Measurements from ENCODE around the gene PCDH20.
"Not testable (repeated sequence)": the region's sequence is repeated elsewhere in the genome, so short reads cannot be mapped to it uniquely, and the experiment has no call there.

The PCDH20 gene, protein sequence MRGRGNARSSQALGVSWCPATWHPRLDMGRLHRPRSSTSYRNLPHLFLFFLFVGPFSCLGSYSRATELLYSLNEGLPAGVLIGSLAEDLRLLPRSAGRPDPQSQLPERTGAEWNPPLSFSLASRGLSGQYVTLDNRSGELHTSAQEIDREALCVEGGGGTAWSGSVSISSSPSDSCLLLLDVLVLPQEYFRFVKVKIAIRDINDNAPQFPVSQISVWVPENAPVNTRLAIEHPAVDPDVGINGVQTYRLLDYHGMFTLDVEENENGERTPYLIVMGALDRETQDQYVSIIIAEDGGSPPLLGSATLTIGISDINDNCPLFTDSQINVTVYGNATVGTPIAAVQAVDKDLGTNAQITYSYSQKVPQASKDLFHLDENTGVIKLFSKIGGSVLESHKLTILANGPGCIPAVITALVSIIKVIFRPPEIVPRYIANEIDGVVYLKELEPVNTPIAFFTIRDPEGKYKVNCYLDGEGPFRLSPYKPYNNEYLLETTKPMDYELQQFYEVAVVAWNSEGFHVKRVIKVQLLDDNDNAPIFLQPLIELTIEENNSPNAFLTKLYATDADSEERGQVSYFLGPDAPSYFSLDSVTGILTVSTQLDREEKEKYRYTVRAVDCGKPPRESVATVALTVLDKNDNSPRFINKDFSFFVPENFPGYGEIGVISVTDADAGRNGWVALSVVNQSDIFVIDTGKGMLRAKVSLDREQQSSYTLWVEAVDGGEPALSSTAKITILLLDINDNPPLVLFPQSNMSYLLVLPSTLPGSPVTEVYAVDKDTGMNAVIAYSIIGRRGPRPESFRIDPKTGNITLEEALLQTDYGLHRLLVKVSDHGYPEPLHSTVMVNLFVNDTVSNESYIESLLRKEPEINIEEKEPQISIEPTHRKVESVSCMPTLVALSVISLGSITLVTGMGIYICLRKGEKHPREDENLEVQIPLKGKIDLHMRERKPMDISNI

DNA sequence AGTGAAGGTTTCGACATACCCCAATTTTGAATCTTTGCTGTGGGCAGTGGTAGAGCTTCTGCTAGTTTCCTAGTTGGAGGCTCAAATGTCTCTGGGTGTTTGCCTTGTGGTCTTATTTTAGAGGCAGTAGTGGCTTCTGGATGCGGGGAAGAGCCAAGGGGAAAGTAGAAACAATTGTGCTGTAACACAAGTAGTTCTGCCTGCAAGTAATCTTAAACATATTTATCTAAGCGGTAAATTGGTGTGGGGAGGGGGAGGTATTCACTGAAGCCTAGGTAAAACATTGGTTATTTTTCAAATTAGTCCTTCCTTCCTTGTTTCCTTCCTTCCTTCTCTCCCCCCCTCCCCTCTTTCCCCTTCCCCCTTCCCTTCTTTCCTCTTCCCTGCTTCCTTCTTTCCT is at the start of gene PCDH20:
TSS of gene PCDH20 (minus strand) at position 101 of the 400 bp plus-strand sequence. CDS start 691 bp downstream, outside the sequence.
- DNase-seq: peak; percentile 21

DNA sequence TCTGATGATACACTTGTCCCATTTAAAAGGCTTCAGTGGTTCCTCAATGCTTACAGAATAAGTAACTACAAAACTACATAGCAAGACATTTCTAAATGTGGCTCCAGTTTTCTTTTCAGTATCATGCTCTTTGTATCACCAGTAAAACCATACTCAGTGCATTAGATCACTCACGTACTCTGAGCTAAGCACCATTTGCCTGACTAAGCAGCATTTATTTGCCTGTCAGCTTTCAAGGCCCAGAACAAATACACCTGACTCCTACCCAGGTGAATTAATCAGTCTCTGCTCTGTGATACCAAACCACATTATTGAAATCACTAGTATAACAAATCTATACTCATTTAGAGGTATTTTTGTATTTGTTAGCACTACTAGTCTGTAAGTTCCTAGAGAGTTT is 47.4 kb upstream of the PCDH20 start:
- DNase-seq: no peak

DNA sequence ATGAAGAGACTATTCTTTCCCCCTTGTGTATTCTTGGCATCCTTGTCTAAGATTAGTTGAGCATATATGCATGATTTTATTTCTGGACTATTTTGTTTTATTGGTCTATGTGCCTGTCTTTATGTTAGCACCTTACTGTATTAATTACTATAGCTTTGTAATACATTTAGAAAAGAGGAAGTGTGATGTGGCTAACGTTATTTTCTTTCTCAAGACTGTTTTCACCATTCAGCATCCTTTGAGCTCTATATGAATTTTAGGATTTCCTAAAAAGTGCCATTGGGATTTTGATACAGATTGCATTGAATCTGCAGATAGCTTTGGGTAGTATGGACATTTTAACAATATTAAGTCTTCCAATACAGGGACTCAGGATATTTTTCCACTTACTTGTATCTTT is 37.5 kb upstream of the PCDH20 start:
- no peak for DNase-seq

DNA sequence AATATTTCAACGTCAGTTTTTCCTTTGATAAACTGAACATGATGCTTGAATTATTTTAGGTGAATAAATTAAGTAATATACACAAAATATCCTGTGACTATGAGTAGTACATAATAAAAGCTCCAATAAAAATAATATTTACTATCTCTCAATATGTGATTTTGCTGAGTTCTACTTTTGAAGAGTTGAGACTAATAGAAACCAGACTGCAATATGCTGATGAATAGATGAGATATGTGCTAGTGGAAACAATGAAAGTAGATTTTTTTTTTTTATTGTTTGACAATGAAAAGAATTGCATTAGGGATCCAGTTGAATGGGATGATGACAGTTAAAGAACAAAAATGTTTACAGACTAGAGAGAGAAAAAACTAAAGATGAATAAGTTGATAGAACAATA is 16.4 kb upstream of the PCDH20 start:
- DNase-seq: no peak

DNA sequence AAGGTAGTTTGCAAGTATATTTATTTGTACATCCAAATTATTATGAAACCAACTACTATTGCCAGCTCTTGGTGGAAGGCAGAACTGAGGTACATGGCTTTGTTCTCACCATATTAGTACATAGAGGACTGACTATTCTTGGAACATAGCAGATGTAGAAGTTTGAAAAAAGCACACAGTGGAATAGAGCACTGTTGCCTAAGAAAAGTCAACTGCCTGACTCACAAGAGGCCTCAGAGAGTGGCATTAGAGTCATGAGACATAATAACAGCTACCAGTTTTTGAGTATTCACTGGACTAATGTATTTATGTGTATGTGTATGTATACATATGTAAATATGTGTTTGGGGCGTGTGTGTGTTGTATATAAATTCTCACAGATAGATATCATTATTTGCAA is 8.3 kb upstream of the PCDH20 start:
- no peak for DNase-seq

DNA sequence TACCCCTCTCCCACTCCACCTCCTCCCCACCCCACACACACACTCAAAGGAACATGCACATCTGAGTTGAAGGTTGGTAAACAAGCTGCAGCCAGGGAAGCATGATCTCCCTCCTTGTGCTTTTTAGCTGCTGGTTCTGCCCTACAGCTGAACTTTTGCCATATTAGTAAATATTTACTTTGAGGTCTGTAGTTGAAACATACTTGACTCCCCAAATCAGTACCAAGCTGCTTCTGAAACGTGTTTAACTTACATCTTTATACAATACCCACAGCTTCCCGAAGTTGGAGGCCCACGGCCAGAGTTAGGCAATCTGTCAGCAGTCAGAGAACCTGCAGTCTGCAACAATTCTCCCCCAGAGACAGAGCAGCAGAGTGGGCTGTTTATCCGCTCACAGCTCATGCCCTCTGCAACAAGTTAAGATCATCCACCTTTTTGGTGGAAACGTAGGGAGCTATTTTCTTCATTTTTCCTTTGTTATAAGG is 1.5 kb upstream of the PCDH20 start:
- no peak for DNase-seq

DNA sequence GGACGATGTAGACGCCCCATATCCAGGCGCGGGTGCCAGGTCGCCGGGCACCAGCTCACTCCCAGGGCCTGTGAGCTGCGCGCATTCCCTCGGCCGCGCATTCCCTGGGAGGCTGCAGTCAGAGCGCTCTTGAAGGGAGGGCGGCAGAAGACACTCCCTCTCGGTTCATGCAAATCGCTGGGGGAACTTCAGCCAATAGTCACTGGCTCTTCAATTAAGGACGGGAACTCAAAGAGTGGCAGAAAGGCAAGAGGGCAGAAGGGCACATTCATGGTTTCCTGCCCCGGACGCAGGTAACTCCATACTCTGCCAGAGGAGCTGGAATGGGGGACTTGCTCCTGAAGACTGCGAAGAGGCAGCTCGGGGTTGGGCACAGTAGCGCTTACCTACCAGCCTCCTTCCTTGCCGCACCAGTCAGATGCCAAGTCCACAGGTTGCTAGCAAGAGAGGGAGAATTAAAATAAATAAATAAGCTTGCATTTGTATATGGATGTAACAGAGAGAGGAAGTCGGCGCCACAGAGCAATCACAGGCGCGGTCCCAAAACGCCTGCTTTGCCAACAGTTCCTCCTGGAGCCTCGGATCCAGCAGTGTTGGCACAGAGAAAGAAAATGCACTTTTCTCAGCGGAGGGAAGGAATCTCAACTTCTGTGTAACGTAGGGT is 459 bp downstream of the PCDH20 start:
- DNase-seq: peak; percentile 69

DNA sequence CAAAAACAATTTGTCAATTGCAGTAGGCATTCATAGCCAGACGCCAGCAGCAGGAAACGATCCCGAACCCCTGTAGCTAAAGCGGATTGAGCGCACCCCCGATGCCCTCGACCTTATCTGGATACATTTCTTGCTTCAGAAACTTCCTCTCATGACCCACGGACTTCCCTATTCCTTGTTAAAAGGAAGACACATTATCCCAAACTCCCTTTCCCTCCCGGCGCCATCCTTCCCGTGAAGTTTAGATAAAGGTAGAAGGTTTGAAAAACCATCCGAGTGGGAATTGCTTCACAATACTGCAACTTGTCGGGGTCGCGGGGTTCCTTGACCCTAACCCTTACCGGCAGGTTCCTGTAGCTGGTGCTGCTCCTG is 977 bp downstream of the PCDH20 start:
- no peak for DNase-seq

DNA sequence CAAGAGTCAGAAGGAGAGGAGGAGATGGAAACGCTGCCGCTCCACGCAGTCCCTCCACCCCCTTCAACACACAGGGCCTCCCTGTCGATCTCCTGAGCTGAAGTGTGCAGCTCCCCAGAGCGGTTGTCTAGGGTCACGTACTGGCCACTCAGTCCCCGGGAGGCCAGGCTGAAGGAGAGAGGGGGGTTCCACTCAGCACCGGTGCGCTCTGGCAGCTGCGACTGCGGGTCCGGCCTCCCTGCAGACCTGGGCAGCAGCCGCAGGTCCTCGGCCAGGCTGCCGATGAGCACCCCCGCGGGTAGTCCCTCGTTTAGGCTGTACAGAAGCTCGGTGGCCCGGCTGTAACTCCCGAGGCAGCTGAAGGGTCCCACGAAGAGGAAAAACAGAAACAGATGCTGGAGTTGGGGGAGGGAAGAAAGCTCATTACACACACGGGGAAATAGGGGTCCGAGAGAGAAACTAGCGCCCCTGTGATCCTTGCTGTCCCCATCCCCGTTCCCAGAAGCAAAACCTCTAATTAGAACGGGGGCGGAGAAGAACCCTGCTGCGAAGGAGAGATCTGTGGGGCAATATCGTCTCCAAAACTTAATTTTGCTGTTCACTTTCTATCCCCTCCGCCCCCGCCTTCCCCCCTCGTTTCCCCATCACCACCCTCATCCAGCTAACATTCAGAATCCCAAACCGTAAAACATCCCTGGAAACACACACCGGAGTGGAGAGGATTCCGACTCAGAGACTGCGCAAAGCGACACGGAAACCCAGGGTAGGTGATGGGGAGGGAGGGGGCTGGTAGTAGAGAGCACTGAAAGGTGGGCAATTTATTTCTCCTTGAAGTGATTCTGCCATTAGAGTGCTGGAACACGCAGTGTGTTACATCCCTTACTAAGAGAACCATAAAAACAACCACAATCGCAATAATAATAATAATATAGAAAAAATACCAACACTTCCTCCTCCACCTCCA is 1.8 kb downstream of the PCDH20 start:
- peak; percentile 40 for DNase-seq

DNA sequence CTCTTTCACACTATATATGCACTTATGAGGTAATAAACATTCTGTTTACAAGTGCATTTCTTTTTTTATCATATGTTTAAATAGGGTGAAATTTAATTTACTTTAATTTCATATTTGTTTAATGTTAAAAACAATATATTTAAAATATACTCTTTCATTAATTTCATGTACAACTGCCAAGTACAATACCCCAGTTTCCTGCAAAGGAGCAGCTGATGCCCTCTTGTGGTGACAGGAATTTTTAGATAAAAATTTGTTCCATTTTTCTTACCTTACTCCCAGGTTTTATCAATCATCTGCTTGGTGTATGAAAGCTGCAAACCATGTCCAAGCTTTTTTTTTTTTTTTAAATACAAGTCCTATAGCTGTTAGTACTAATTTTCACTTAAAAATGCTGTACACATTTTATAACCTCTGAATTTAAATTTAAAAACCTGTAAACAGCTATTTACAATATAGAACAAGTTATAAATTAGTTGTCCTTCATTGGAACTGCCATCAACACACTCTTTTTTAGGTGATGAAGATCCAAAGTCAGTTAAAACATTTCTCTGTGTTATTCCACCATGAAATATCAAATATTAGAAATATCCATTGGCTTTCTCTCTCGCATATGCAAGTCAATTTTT is 4.9 kb downstream of the PCDH20 start:
- no peak for DNase-seq

DNA sequence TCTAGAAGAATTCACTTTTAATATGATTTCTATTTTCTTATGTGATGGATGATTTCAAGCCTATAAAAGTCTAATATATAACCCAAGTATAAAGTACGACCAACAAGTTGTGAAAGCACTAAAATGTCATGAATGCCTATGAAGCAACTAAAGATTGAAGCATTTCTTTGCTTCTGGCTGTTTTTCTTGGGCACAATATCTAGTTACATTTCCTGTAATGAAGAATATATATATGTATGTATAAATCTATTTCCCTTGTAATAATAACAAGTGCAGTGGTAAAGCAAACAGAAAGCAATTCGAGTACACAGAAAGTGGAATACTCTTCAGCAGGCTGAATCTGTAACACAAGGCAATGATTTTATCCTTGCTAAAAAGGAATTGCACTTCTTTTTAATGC is 5.4 kb downstream of the PCDH20 start:
- no peak for DNase-seq

DNA sequence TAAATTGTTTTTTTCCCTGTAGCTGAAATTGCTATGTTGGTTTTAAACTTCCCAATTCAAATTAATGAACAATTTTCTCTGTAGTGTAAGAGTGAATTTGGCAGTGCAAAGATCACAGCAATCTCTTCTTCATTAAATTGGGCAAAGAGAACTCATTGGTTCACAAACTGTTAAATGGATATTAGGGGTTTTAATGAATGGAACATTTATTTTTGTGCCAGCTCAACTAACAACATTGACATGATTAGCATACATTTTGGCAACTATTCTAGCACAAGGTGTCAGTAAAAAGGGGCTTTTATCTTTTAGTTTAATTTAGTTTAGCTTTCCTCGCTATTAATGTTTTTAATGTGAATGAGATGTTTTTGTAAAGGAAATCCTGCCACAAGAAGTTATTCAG is 7.1 kb downstream of the PCDH20 start:
- no peak for DNase-seq

DNA sequence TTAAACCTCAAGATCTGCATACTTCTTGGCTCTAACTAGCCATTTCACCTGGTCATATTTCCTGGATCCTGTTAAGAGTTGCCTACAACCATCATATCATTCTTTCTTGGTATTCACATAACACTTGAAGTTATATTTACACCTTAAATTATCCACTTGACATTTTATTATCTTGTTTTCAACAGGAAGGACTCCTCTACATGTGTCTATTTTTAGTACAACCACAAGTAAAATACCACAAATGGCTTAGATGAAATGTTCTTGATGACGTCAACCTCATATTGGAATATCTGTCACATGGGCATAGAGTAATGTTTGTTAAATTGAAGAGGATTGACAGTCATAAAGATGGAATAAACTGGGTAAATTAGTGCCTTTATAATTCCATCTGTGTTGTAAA is 9.4 kb downstream of the PCDH20 start:
- DNase-seq: no peak

DNA sequence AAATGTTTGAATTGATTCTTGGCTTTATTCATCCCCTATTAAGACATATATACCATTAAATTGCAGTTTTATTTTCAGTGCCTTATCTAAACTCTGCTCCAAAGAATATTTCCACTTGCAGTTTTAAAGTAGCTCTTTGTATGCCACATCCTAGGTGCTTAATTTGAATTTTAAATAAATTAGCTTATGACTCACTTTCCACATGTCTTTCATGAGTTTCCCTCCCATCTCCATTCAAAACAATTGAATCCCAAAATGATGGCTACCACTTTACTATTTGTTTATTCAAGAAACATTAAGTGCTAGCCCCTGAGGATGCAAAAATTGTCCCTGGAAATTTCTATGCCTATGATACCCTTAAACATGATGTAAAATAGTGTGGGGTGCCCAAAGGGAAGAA is 19.5 kb downstream of the PCDH20 start:
- no peak for DNase-seq

DNA sequence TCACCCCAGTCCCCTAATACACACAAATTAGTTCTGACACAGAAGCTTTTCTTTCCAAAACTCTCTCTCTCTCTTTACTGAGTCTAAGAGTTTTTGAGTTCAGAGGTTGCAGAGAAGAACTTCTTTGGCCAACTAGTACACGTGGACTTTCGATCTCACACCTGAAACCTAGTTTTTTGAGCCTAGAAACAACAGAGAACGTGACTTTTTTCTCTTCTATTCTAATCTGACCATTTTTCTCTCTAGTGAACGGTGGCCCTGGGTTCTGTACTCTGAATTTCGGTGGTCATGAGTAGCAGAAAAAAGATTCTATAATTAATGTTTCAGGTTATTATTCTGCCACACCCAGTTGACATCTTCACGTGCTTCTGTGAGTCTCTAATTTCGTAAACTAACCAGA is 24.2 kb downstream of the PCDH20 start:
- DNase-seq: no peak

DNA sequence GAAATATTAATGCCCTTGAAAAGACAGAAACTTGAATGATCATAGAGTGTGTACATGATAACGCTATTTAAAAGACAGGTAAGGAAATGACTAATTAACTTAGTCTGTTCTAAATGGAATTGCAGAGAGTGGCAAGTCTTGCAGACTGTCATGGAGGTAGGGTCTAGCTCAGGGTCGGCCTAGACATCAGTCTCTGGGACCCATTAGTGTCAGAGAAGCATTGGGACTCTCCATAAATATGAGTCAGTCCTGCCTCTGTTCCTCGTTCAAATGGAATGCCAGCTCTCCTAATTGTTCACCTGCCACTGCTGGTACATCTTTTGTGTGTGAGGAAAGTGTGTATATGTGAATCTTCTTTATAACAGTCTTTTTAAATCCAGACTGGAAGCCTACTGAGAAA is 28.0 kb downstream of the PCDH20 start:
- DNase-seq: no peak

DNA sequence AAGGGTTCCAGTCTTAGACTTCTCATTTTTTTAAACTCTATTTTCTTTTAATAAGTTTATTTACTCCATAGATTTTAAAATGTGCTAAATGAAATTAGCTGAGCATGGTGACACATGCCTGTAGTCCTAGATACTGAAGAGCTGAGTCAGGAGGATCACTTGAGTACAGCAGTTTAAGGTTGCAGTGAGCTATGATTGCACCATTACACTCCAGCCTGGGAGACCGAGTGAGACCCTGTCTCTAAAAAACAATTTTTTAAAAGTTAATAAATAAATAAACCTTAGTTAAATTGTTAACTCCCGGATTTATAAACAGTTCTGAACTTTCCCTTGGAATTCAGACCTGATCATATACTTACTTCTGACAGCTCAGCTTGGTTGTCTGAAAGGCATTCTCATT is 32.5 kb downstream of the PCDH20 start:
- no peak for DNase-seq

DNA sequence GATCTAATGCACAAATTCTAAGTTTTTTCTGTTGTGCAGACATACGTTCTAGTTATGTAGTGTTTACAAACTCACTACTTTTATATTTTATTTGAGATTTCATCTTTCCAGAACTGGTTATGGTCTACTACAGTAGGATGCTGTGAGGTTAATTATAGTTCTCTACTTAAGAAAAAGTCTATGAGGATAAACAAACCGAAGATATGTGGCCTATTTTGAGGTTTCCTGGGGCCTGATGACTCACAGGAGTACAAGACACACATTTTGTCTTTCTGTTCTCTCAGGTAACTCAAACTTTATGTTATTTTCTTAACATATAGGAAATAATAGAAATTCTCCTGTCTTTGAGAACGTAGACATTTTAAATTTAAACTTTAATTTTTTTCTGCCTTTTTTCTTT is 45.1 kb downstream of the PCDH20 start:
- DNase-seq: no peak

DNA sequence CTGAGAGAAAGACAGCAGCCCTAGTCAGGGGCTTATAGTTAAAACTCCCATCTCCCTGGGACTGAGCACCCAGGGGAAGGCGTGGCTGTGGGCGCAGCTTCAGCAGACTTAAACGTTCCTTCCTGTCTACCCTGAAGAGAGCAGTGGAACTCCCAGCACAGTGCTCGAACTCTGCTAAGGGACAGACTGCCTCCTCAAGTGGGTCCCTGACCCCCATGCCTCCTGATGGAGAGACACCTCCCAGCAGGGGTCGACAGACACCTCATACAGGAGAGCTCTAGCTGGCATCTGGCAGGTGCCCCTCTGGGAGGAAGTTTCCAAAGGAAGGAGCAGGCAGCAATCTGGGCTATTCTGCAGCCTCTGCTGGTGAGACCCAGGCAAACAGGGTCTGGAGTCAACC is 51.0 kb downstream of the PCDH20 start:
- DNase-seq: not testable (repeated sequence)

DNA sequence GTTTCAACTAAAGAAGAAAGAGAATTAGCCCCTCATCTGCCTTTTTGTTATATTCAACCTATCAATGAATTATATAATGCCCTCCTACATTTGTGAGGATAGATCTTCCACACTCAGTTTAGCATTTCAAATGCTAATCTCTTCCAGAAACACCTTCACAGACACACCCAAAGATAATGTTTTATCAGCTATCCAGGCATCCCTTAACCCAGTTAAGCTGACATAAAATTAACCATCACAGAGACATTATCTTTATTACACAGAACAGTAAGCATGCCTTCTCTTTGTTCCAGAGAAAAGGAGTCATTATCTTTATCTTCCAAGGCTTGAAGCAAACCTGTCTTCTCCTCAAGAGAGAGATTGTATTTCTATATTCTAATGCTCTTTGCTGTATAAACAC is 53.1 kb downstream of the PCDH20 start:
- no peak for DNase-seq

All from left hindlimb (tissue), 1 donor.